ENCODE results near the gene MUS81.

MUS81 gene

DNA sequence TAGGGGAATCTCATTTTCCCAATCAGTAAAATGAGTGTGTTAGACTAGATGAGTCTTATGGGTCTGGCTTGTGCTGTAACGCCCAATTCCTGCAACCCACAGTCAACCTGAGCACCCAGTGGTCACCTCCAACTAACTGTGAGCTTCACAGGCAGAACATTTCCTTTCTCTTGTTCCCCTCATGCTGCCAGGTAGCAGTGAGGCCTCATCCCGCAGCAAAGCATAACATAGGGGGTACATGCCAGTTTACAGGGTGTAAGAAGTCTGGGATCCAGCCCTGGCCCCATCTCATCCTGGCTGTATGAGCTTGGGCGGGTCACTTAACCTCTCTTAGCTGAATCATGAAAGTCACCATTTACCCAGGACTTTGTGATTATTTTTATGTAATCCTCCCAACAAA is 8.7 kb downstream of the MUS81 start:
- in situ Hi-C loops (cut with HindIII; ENCODE audit: low pct_ligation_motif_present, low pct_unique_long_range_greater_than_20kb, low sequenced_read_pairs) = no loop called here
- no peak for DNase-seq

GRCh38 chr11:65869643-65870306 is 9.5 kb downstream of the MUS81 start:
- in situ Hi-C loops (cut with HindIII; ENCODE audit: low pct_ligation_motif_present, low pct_unique_long_range_greater_than_20kb, low sequenced_read_pairs) = no loop called here
- DNase-seq = no peak

- in situ Hi-C loops (cut with HindIII; ENCODE audit: low pct_ligation_motif_present, low pct_unique_long_range_greater_than_20kb, low sequenced_read_pairs) = no loop called here
Observed at GRCh38 chr11:65870307-65870658, 10.1 kb downstream of the MUS81 start.

DNA sequence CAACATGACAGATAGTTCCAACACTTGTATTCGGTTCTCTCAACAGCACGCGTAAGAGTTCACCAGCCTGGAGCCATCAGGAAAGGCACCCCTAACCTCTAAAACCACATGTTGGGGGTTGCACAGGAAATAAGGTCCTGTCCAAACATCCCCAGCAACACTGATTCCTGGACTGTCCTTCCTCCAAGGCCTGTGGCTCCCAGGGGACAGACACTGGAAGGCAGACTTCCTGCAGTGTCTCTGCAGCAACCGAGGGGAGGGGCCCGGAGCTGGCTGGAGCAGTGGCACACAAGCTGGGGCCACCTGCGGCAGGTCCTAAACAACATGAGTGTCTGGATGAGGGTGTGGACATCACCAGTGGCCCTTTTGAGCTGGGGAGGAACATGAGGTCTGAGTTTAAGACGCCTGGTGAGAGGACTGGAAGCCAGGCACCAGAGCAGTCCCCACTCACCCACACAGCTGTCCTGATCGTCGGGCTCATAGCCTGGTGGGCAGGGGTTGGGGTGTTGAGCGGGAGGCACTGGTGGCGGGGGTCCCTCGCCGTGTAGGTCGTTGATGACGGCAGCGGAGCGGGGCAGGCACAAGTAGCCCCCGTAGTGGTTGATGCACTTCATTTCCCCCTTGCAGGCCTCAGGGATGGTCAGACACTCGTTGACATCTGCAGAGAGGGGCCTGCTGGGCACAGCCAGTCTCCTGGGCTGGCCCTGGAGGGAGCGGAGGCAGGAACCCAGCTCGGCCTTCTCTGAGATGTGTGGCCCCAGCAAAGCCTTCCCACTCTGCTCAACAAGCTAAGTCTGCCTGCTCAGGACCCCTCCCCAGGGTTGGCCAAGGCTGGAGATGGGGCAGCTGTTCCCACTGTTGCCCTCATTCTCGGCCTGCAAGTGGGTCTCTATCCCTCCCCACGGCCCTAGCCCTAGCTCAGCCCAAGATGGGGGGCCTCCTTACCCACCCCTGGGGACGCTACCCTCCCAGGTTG is 10.8 kb downstream of the MUS81 start:
- in situ Hi-C loops (cut with HindIII; ENCODE audit: low pct_ligation_motif_present, low pct_unique_long_range_greater_than_20kb, low sequenced_read_pairs) = no loop called here
- DNase-seq = no peak

More at GRCh38 chr11:65870307-65870658, 10.1 kb downstream of the MUS81 start:
- DNase-seq = no peak

DNA sequence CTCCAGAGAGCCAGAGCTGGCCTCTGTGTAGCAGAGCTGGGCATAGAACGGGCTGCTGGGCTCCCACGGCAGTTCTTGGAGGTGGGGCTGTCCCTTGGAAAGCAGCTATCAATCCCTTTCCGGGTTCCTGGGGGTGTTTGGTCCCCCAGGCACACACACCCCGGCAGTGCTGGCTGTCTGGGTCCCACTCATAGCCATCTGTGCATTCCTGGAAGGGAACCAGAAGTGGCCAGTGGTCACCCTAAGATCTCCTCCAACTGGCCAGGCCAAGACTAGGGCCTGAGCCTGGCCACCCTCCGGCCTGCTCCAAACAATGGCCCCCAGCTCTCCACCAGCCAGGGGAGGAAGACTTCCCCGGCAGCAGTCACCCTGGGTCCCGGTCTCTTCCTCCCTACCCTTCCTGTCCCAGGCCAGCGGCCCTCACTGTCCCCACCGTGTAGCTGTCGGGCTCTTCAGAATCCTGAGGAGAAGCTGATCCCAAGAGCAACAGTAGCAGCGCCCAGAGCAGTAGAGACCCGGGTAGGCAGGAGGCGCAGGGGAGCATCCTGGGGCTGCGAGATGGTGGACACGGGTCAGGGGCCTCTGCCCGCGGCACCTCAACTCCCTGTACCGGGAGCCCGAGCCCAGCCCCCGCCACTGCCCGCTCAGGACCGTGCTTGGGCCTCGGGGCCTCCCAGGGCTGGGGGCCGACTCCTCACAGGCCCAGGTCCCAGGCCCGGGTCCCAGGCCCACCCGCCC is 11.7 kb downstream of the MUS81 start:
- in situ Hi-C loops (cut with HindIII; ENCODE audit: low pct_ligation_motif_present, low pct_unique_long_range_greater_than_20kb, low sequenced_read_pairs) = no loop called here
- peak; percentile 40 for DNase-seq

DNA sequence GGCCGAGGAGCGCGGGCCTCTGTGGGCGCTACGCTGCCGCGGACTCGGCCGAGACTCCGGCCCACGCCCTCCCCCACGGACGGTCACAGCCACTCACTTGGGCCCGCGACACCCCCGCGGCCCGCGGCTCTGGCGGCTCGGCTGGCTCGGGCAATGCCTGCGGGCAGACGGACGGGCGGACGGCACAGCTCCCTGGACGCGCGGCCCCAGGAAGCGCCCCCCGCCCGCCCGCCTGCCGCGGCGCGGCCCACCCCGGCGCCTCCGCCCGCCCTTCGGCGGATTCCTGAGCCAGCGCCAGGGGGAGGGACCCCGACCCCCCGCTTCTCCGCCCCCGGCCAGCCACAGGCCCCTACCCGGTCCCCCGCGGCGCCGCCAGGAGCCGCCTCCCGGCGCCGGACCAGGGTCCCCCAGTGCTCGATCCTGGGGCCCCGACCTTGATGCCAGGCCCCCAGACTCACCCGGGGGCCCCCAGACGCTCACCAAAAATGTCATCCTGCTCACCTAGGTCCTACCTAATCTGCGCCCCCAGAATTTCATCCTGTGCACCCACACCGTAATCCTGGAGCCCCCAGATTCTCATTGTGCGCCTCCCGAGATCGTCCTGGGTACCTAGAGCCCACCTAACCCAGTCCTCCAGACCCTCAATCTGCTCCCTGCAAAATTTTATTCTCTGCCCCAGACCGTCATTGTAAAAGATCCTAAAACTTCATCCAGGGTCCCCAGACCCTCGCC is 12.5 kb downstream of the MUS81 start, which contains the start of gene EFEMP2:
EFEMP2 (minus strand) TSS at position 215 of the 732 bp plus-strand sequence. CDS start 446 bp downstream, outside the sequence.
- DNase-seq = peak; percentile 47
- in situ Hi-C loops (cut with HindIII; ENCODE audit: low pct_ligation_motif_present, low pct_unique_long_range_greater_than_20kb, low sequenced_read_pairs) = no loop called here

DNA sequence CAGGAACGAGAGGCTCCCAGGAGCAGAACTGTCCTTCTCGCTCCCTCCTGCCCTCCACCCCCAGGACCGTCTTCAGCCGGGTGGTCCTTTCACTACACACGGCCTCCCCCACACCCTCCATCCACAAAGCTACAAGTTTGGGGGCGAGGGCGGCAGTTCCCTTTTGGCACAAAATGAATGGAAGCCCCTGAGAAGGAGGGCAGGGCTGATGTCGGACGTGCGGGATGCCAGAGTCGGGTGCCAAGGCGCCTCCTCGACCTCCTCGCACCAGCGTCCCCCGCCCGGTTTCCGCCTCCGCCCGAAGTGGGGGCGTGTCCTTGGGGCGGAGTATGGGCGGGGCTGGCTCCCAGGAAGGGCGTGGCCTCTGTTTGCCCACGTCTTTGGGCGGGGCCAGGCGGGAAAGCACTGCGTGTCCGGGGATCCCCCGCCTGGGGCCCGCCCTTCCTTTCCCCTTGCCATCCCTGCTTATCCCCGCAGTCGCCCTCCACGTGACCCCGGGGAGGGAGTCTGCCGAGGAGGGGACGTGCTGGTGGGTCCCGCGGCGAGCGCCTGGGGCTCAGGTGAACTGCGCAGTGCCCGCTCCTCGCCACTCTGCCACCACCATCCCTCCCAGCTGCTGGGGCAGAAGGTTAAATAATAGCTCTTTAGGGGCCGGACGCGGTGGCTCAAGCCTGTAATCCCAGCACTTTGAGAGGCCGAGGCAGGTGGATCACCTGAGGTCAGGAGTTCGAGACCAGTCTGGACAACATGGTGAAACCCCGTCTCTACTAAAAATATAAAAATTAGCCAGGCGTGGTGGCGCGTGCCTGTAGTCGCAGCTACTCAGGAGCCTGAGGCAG is 13.3 kb downstream of the MUS81 start:
- in situ Hi-C loops (cut with HindIII; ENCODE audit: low pct_ligation_motif_present, low pct_unique_long_range_greater_than_20kb, low sequenced_read_pairs) = no loop called here
- DNase-seq = peak; percentile 87

DNA sequence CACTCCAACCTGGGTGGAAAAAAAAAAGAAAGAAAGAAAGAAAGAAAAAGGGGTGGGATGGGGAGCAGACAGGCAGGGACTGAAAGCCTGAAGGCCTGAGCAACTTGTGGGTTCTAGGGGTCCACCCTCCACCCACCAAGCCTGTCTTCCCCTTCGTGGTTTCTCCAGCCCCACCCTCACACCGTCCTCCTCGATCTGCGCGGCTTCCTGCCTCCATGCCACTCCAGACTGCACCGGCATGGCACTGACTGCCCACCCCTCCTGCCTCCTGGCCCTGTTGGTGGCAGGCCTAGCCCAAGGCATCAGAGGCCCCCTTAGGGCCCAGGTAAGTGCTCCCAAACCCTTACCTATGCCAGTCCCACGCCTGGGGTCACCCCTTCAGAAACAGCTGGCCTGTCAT is 19.4 kb downstream of the MUS81 start, which contains the start of gene CTSW:
CTSW (plus strand) TSS at position 221 of the 400 bp plus-strand sequence; CDS start at position 239, 18 bp downstream.
- no peak for DNase-seq
- in situ Hi-C loops (cut with HindIII; ENCODE audit: low pct_ligation_motif_present, low pct_unique_long_range_greater_than_20kb, low sequenced_read_pairs) = no loop called here

- no peak for DNase-seq
- in situ Hi-C loops (cut with HindIII; ENCODE audit: low pct_ligation_motif_present, low pct_unique_long_range_greater_than_20kb, low sequenced_read_pairs) = no loop called here
Observed at GRCh38 chr11:65880027-65880426, 19.8 kb downstream of the MUS81 start.

GRCh38 chr11:65880844-65881421 is 20.7 kb downstream of the MUS81 start:
- in situ Hi-C loops (cut with HindIII; ENCODE audit: low pct_ligation_motif_present, low pct_unique_long_range_greater_than_20kb, low sequenced_read_pairs) = no loop called here
- DNase-seq = no peak

GRCh38 chr11:65882120-65883057 is 22.2 kb downstream of the MUS81 start:
- in situ Hi-C loops (cut with HindIII; ENCODE audit: low pct_ligation_motif_present, low pct_unique_long_range_greater_than_20kb, low sequenced_read_pairs) = no loop called here
- no peak for DNase-seq

DNA sequence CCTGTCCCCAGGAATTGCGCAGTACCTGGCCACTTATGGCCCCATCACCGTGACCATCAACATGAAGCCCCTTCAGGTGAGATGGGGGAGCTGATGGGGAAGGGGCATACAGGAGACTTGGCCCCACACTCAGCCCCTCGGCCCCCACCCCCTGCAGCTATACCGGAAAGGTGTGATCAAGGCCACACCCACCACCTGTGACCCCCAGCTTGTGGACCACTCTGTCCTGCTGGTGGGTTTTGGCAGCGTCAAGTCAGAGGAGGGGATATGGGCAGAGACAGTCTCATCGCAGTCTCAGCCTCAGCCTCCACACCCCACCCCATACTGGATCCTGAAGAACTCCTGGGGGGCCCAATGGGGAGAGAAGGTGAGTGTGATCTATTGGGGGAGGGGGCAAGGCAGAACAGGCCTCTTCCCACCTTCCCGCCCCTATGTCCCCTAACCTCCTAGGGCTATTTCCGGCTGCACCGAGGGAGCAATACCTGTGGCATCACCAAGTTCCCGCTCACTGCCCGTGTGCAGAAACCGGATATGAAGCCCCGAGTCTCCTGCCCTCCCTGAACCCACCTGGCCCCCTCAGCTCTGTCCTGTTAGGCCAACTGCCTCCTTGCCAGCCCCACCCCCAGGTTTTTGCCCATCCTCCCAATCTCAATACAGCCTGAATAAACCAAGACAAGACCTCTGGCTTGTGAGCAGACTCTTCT is 23.0 kb downstream of the MUS81 start:
- in situ Hi-C loops (cut with HindIII; ENCODE audit: low pct_ligation_motif_present, low pct_unique_long_range_greater_than_20kb, low sequenced_read_pairs) = no loop called here
- no peak for DNase-seq

DNA sequence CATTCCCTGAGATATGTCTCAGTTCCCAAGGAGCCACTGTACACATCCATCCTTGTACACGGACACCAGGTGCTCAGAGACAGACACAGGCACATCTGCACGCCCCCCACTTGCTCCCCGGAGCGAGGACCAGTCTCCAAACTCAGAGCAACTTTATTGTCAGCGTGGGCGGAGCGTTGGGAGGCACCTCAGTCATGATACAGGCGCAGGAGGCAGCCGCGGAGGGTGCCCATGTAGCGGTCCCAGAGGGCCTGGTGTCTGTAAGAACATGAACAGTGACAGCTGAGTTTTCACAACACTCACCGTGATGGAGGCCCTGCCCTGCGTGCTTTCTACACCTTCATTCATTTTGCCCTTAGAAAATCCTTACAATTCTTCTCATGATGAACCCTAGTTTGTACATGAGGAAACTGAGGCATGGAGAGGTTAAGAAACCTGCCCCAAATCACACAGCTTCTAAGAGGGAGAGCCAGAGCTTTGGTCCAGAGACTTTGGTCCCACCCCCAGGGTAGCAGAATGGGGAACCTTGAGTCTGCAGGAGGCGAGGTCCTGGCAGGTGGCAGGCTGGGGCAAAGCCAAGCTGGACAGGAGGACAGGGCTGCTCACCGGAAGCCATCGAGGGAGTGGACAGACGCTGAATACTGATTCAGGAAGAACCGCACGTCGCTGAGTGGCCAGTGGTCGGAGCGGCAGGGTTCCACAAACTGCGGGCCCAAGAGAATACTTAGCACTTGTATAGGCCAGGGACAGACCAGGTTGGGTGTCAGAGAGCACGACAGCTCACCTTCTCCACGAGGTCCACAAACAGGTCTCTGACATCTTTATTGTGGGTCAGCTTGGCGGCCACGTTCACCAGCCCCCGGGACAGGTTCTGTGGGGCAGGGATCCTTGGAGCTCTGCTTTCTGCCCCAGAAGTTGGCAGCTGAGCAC is 23.8 kb downstream of the MUS81 start:
- DNase-seq = no peak
- in situ Hi-C loops (cut with HindIII; ENCODE audit: low pct_ligation_motif_present, low pct_unique_long_range_greater_than_20kb, low sequenced_read_pairs) = no loop called here

GRCh38 chr11:65884716-65885092 is 24.5 kb downstream of the MUS81 start:
- peak; percentile 72 for DNase-seq
- in situ Hi-C loops (cut with HindIII; ENCODE audit: low pct_ligation_motif_present, low pct_unique_long_range_greater_than_20kb, low sequenced_read_pairs) = no loop called here

- in situ Hi-C loops (cut with HindIII; ENCODE audit: low pct_ligation_motif_present, low pct_unique_long_range_greater_than_20kb, low sequenced_read_pairs) = no loop called here
- no peak for DNase-seq
Observed at GRCh38 chr11:65885231-65885630, 25.0 kb downstream of the MUS81 start.

All from ACHN (cell line).